Midbrain (tissue), 1 donor: ENCODE measurements around the gene MYO9B.

Source experiments
- DNase-seq: peaks from one replicate; lab custom pipeline; 2025; lab: John Stamatoyannopoulos, UW

Gene MYO9B

GRCh38 chr19:17240826-17241399, 165.3 kb downstream of the MYO9B start:
- no peak for DNase-seq

DNA sequence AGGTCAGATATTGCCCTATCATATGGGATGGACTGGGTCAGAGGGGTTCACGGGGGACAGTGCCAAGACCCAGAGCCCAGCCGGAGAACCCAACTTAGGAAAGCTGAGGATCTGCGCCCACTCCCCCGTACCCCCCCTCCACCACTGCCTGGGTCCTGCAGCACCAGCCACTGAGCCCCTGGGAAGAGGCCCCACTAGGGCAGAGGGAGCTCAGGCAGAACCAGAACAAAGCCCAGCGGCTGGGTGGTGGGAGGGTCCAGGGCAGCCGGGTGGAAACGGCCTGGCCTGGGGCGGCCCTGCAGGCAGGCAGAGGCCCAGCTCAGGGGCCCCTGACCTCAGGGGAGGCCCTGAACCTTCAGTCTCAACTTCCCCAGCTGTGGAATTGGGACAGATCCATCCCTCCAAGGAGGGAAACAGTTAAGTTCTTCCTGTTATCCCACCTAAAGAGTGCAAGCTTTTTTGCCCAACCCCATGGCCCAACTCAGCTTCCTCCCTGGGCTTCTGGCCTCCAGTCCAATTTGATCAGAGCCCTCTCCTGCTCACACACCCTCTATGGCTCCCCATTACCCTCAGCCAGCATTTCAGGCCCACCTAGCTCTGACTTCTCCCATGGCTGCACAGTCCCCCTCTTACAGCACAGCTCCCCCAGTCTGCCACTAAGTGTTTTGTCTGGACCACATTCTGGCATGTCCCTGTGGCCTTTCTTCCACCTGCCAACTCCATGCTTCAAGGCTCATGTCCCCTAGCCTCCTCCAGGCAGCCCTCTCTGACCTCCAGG, 167.0 kb downstream of the MYO9B start:
- no peak for DNase-seq

GRCh38 chr19:17243211-17243829, 167.7 kb downstream of the MYO9B start:
- DNase-seq = no peak

DNA sequence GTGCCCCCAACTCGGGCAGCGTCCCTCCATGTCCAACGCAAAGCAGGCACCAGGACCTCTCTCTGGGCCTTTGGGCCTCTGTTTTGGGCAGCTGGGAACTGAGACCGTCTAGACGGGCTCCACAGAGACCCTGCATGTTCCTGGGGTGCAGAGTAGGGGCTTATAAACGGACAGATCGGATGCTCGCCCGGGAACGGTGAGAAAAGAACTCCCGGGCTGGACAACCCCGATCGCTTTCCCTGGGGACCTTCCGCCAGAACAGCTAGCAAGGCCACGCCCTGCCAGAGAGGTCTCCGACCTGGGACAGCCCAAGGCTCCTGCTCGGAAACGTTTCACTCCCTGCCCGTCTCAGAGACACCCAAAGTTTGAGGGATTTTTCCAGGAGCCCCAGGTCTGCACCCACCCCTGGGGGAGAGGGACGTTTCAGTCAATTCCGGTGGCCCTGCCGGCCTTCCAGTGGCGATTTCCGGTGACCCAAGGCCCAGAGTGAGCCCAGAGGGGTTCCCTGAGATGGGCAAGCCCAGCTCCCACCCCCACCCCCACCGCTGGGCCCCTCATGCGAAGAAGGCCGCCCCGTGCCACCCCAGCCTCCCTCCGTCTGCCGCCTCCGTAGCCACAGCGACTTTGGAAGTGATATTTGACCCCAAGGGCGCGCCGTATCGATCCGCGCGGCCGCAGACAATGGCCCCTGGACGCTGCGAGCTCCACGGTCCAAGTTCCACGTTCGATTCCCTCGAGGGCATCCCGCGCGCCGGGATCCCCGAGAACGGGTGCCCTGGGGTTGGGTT, 168.4 kb downstream of the MYO9B start:
- no peak for DNase-seq

GRCh38 chr19:17244618-17245534, 169.3 kb downstream of the MYO9B start:
- DNase-seq = no peak

- DNase-seq = no peak
Measured at GRCh38 chr19:17245535-17245984, 170.0 kb downstream of the MYO9B start, which contains the start of gene NR2F6. Gene NR2F6 (minus strand): TSS chr19:17245919. CDS start chr19:17245220, 699 bp downstream.

- peak; percentile 37 for DNase-seq
Measured at GRCh38 chr19:17246681-17247425, 171.3 kb downstream of the MYO9B start.

DNA sequence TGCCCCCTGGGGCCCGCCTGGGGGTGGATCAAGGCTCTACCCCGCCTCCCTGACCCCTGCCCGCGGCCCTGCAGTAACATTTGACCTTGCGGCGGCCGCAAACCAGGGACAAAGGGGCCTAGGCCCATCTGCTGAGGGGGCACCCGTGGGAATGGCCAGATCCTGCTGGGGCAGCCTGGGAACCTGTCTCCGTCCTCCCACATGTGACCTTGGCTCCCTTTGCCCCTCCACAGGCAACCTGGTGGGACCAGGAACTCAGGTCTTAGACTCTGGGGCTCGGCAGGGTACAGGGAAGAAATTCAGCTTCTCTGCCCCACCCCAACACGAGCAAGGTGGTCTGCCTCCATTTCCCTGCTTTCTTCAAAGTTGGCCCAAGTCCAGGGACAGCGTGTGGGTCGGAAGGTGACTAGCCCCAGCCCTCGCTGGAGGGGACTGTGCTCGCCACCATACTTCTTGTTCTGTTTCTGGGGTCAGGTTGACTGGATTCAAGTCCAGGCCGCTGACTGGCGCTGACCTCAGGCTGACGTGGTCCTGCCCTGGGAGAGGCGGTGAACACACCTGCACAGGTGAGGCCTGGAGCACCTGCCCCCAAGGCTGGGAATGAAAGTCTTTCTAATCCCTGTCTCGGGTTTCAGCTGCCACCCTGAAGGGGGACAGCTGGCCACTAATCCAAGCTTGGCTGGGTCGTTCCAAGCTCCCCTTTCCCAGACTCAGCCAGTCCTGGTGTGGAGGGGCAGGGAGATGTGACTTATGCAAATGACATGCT, 172.6 kb downstream of the MYO9B start:
- no peak for DNase-seq

DNA sequence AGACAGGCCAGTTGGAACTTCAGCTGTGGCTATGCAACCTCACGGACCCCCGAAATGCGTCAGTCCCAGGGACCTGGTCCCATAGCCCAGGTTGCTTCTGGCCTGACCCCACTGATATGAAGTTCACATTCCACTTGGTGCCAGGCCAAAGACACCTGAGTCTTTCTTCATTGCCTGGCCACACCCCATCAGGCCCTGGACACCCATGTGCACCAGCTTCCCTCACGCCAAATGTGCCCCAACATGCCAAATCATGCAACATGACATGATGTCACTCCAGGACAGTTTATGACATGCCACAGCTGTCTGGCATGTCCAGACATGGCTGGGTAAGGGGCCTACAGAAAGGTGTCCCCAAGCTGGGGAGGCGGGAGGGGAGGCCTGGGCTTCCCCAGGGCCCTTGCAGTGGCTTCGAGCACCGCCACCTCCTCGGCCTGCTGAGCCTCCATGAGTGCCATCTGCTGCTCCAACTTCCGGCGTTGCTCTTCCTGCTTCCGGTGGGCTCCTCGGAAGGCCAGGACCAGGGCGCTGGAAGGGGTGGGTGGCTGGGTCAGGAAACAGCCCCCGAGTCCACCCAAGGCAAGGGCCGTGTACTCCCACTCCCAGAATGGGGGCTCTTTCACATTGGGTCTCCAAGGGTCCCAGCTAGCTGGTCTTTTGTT, 174.4 kb downstream of the MYO9B start:
- no peak for DNase-seq

GRCh38 chr19:17254636-17255035, 179.1 kb downstream of the MYO9B start:
- DNase-seq = no peak

DNA sequence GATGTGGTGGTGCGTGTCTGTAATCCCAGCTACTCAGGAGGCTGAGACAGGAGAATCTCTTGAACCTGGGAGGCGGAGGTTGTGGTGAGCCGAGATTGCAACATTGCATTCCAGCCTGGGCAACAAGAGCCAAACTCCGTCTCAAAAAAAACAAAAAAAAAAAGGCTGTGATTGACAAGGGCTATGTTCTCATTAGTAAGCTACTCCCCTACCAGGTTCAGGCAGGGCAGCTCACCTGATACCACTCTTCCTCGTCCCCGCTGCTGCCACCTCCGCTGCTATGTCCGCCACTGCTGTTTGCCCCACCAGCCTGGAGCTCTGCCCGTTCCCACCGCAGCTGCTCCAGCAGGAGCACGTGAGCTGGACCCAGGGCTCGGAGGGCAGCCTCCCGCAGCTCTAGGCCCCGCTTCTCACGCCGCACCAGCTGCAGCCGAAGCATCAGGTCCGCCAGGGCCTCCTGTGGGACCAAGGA, 179.6 kb downstream of the MYO9B start:
- DNase-seq = no peak

GRCh38 chr19:17256130-17256529, 180.6 kb downstream of the MYO9B start:
- DNase-seq = no peak

DNA sequence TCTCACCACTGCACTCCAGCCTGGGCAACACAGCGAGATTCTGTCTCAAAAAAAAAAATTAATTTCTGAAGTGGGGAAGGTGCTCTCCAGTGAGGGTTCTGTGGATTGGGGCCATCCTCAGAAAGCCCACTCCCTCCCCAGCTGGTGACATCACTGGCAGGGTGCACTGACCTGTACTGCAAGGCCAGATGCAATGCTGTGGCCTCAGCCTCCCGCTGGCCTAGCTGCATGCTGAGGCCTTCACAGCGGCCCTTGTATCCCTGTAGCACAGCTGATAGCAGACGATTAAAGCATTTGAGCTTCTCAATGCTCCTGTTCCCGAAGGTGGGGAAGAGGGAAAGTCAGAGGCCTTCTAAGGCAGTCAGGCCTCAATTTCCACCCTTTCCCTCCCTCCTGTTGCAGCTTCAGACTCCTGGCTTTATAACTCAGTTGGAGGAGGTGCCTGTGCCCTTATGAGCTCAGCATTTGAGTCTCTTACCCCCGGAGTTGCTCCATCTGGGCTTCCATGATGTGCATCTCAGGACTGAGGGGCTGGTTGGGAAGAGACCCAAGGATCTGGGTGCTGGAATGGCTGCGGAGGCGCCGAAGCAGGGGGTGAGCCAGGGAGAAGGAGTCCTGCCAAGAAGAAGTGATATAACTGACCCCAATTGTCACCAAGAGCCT, 183.7 kb downstream of the MYO9B start:
- DNase-seq = no peak

GRCh38 chr19:17259934-17260333, 184.4 kb downstream of the MYO9B start:
- no peak for DNase-seq

DNA sequence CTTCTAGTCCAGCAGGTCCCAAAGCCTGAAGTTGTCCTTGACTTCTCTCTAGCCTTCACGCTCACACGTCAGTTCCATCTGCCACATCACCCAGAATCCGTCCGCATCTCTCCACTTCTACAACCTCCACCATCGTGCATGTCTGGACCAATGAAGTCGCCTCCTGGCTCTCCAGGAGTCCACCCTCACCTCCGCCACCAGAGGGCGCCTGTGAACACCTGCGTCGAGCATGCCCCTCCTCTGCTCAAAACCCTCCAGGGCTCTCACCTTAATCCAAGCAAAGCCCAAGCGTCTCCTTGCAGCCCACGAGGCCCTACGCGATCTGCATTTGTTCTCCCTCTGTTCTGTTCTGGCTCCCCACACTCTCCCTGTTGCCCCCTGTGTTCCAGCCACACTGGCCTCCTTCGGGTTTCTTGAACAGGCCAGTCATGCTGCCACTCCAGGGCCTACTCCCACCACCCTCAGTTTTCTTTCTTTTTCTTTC, 185.3 kb downstream of the MYO9B start:
- DNase-seq = peak; percentile 50

DNA sequence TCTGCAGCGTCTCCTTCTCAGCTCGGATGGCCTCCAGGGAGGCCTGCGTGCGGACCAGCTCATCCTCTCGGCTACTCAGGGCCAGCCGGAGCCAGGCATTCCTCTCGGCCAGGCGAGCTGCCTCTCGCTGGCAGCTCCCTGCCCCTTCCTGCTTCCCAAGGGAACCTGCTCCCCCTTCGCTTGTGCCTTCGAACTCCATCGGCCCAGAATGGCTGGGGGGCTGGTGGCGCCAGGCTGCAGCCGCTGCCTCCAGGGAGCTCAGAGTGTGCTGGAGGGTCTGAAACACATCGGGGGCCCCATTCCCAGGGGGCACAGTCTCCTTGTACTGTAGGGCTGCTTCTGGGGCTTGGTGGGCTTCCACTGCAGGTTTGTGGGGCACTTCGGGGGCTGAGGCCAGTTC, 187.0 kb downstream of the MYO9B start:
- DNase-seq = no peak
